ENCODE data around the gene CISD2.
"Not testable (repeated sequence)": the region's sequence is repeated elsewhere in the genome, so short reads cannot be mapped to it uniquely, and the experiment has no call there.

CISD2 gene

GRCh38 chr4:102832105-102832504 lies 36.7 kb upstream of the CISD2 start:
- no peak overlapping the region for H3K4me3 ChIP-seq
- H3K36me3 ChIP-seq (replicated peaks) = peaks cover 3% of the 10 kb centered on the region; the same call in 1 of the 2 replicates
- H3K27me3 ChIP-seq (ENCODE audit: low read depth) = no peaks in the 10 kb centered on the region
- no peaks in the 10 kb centered on the region for H3K9me3 ChIP-seq
- DNase-seq (ENCODE audit: low spot score in 2 of 2) = no peak
- H3K4me1 ChIP-seq = peaks cover 29% of the 10 kb centered on the region
- in situ Hi-C loops (cut with MboI; ENCODE audit: low sequenced_read_pairs) = no loop called here

GRCh38 chr4:102832667-102833066 lies 36.1 kb upstream of the CISD2 start:
- H3K4me1 ChIP-seq = peaks cover 29% of the 10 kb centered on the region
- H3K27me3 ChIP-seq (ENCODE audit: low read depth) = no peaks in the 10 kb centered on the region
- in situ Hi-C loops (cut with MboI; ENCODE audit: low sequenced_read_pairs) = no loop called here
- no peaks in the 10 kb centered on the region for H3K9me3 ChIP-seq
- no peak overlapping the region for H3K4me3 ChIP-seq
- DNase-seq (ENCODE audit: low spot score in 2 of 2) = no peak
- no peaks in the 10 kb centered on the region for H3K36me3 ChIP-seq (replicated peaks)

- H3K9me3 ChIP-seq = no peaks in the 10 kb centered on the region
- H3K27me3 ChIP-seq (ENCODE audit: low read depth) = no peaks in the 10 kb centered on the region
- in situ Hi-C loops (cut with MboI; ENCODE audit: low sequenced_read_pairs) = no loop called here
- H3K4me3 ChIP-seq = no peak overlapping the region
- H3K4me1 ChIP-seq = peaks cover 12% of the 10 kb centered on the region
- peak in 1 of 2 experiments; percentile 53 for DNase-seq (ENCODE audit: low spot score in 2 of 2)
- no peaks in the 10 kb centered on the region; the same call in 1 of the 2 replicates for H3K36me3 ChIP-seq (replicated peaks)
Observed at GRCh38 chr4:102836596-102836995, 32.2 kb upstream of the CISD2 start.

- Histone ChIP-seq H3K4me1 (no peaks in the 10 kb centered on the region; the same call in 1 of the 2 replicates), H3K9me3 (no peaks in the 10 kb centered on the region), H3K27me3 (ENCODE audit: low read depth) (no peaks in the 10 kb centered on the region), H3K4me3 (no peak overlapping the region), H3K36me3 (replicated peaks) (no peaks in the 10 kb centered on the region; the same call in 1 of the 2 replicates)
- in situ Hi-C loops (cut with MboI; ENCODE audit: low sequenced_read_pairs) = no loop called here
- DNase-seq (ENCODE audit: low spot score in 2 of 2) = no peak
Observed at GRCh38 chr4:102842367-102842766, 26.4 kb upstream of the CISD2 start.

GRCh38 chr4:102843273-102843672 lies 25.5 kb upstream of the CISD2 start:
- H3K4me3 ChIP-seq = no peak overlapping the region
- no peaks in the 10 kb centered on the region for H3K27me3 ChIP-seq (ENCODE audit: low read depth)
- DNase-seq (ENCODE audit: low spot score in 2 of 2) = no peak
- no peaks in the 10 kb centered on the region for H3K9me3 ChIP-seq
- H3K4me1 ChIP-seq = no peaks in the 10 kb centered on the region; the same call in 1 of the 2 replicates
- in situ Hi-C loops (cut with MboI; ENCODE audit: low sequenced_read_pairs) = no loop called here
- H3K36me3 ChIP-seq (replicated peaks) = no peaks in the 10 kb centered on the region; the same call in 1 of the 2 replicates

GRCh38 chr4:102843938-102844337 lies 24.9 kb upstream of the CISD2 start:
- H3K4me1 ChIP-seq = no peaks in the 10 kb centered on the region; the same call in 1 of the 2 replicates
- H3K36me3 ChIP-seq (replicated peaks) = no peaks in the 10 kb centered on the region; the same call in 1 of the 2 replicates
- in situ Hi-C loops (cut with MboI; ENCODE audit: low sequenced_read_pairs) = no loop called here
- DNase-seq (ENCODE audit: low spot score in 2 of 2) = no peak
- H3K9me3 ChIP-seq = no peaks in the 10 kb centered on the region
- no peak overlapping the region for H3K4me3 ChIP-seq
- no peaks in the 10 kb centered on the region for H3K27me3 ChIP-seq (ENCODE audit: low read depth)

GRCh38 chr4:102847687-102848086 lies 21.1 kb upstream of the CISD2 start:
- Histone ChIP-seq H3K4me3 (no peak overlapping the region), H3K36me3 (replicated peaks) (no peaks in the 10 kb centered on the region; the same call in 1 of the 2 replicates), H3K9me3 (no peaks in the 10 kb centered on the region), H3K4me1 (no peaks in the 10 kb centered on the region; the same call in 1 of the 2 replicates), H3K27me3 (ENCODE audit: low read depth) (no peaks in the 10 kb centered on the region)
- DNase-seq (ENCODE audit: low spot score in 2 of 2) = no peak
- in situ Hi-C loops (cut with MboI; ENCODE audit: low sequenced_read_pairs) = no loop called here

- Histone ChIP-seq H3K36me3 (replicated peaks) (no peaks in the 10 kb centered on the region; the same call in 1 of the 2 replicates), H3K27me3 (ENCODE audit: low read depth) (no peaks in the 10 kb centered on the region), H3K4me1 (no peaks in the 10 kb centered on the region; the same call in 1 of the 2 replicates), H3K9me3 (no peaks in the 10 kb centered on the region), H3K4me3 (no peak overlapping the region)
- in situ Hi-C loops (cut with MboI; ENCODE audit: low sequenced_read_pairs) = no loop called here
- DNase-seq (ENCODE audit: low spot score in 2 of 2) = no peak
Observed at GRCh38 chr4:102849579-102850104, 19.1 kb upstream of the CISD2 start.

- Histone ChIP-seq H3K27me3 (ENCODE audit: low read depth) (no peaks in the 10 kb centered on the region), H3K4me3 (no peak overlapping the region), H3K4me1 (no peaks in the 10 kb centered on the region; the same call in 1 of the 2 replicates), H3K9me3 (no peaks in the 10 kb centered on the region), H3K36me3 (replicated peaks) (no peaks in the 10 kb centered on the region; the same call in 1 of the 2 replicates)
- in situ Hi-C loops (cut with MboI; ENCODE audit: low sequenced_read_pairs) = no loop called here
- no peak for DNase-seq (ENCODE audit: low spot score in 2 of 2)
Observed at GRCh38 chr4:102850370-102850769, 18.4 kb upstream of the CISD2 start.

- H3K4me1 ChIP-seq = no peaks in the 10 kb centered on the region
- in situ Hi-C loops (cut with MboI; ENCODE audit: low sequenced_read_pairs) = no loop called here
- no peaks in the 10 kb centered on the region for H3K27me3 ChIP-seq (ENCODE audit: low read depth)
- DNase-seq (ENCODE audit: low spot score in 2 of 2) = no peak
- H3K36me3 ChIP-seq (replicated peaks) = no peaks in the 10 kb centered on the region
- no peak overlapping the region for H3K4me3 ChIP-seq
- peaks cover 8% of the 10 kb centered on the region; the same call in 1 of the 2 replicates for H3K9me3 ChIP-seq
Observed at GRCh38 chr4:102858828-102859464, 9.8 kb upstream of the CISD2 start.

- in situ Hi-C loops (cut with MboI; ENCODE audit: low sequenced_read_pairs) = no loop called here
- Histone ChIP-seq H3K36me3 (replicated peaks) (no peaks in the 10 kb centered on the region), H3K4me1 (peaks cover 5% of the 10 kb centered on the region), H3K4me3 (no peak overlapping the region), H3K9me3 (peaks cover 8% of the 10 kb centered on the region; the same call in 1 of the 2 replicates), H3K27me3 (ENCODE audit: low read depth) (no peaks in the 10 kb centered on the region)
- no peak for DNase-seq (ENCODE audit: low spot score in 2 of 2)
Observed at GRCh38 chr4:102860611-102861324, 8.0 kb upstream of the CISD2 start.

GRCh38 chr4:102862016-102862415 lies 6.8 kb upstream of the CISD2 start:
- DNase-seq (ENCODE audit: low spot score in 2 of 2) = no peak
- no peak overlapping the region for H3K4me3 ChIP-seq
- no peaks in the 10 kb centered on the region for H3K27me3 ChIP-seq (ENCODE audit: low read depth)
- peaks cover 8% of the 10 kb centered on the region; the same call in 1 of the 2 replicates for H3K9me3 ChIP-seq
- H3K4me1 ChIP-seq = peaks cover 12% of the 10 kb centered on the region
- in situ Hi-C loops (cut with MboI; ENCODE audit: low sequenced_read_pairs) = no loop called here
- no peaks in the 10 kb centered on the region; the same call in 1 of the 2 replicates for H3K36me3 ChIP-seq (replicated peaks)

GRCh38 chr4:102862747-102863146 lies 6.0 kb upstream of the CISD2 start:
- Histone ChIP-seq H3K27me3 (ENCODE audit: low read depth) (no peaks in the 10 kb centered on the region), H3K4me1 (peaks cover 12% of the 10 kb centered on the region), H3K36me3 (replicated peaks) (no peaks in the 10 kb centered on the region; the same call in 1 of the 2 replicates), H3K4me3 (no peak overlapping the region), H3K9me3 (peaks cover 8% of the 10 kb centered on the region; the same call in 1 of the 2 replicates)
- no peak for DNase-seq (ENCODE audit: low spot score in 2 of 2)
- in situ Hi-C loops (cut with MboI; ENCODE audit: low sequenced_read_pairs) = no loop called here

GRCh38 chr4:102865327-102865726 lies 3.5 kb upstream of the CISD2 start:
- in situ Hi-C loops (cut with MboI; ENCODE audit: low sequenced_read_pairs); H3K27me3 ChIP-seq (ENCODE audit: low read depth); DNase-seq (ENCODE audit: low spot score in 2 of 2): not testable (repeated sequence)

More at GRCh38 chr4:102865327-102865726, 3.5 kb upstream of the CISD2 start:
- H3K36me3 ChIP-seq (replicated peaks); H3K9me3 ChIP-seq; H3K4me3 ChIP-seq: not testable (repeated sequence)
- peaks cover 12% of the 10 kb centered on the region for H3K4me1 ChIP-seq

Measured in HAP-1 (cell line).